Endothelial cell of umbilical vein (primary cell): ENCODE measurements around the gene CATSPERD.

Source experiments
- CTCF ChIP-seq, 2 donors: IDR thresholded peaks; 1 replicate in 1 of 2; 2 replicates in 1 of 2; pipeline ENCODE4 v1.5.1; 2011; ENCODE audit warnings: low read length in 2 of 2, mild to moderate bottlenecking in 2 of 2, moderate library complexity in 2 of 2, control low read depth in 1 of 2, inconsistent platforms in 1 of 2, low read depth in 1 of 2; ENCODE audit not compliant: insufficient read depth in 1 of 2; ENCODE audit errors: extremely low read depth in 1 of 2
- EZH2 ChIP-seq: IDR thresholded peaks from 2 replicates; pipeline ENCODE4 v1.6.1; 2012; ENCODE audit warnings: borderline replicate concordance, low read depth, mild to moderate bottlenecking, moderate library complexity, low read length, inconsistent platforms; ENCODE audit not compliant: severe bottlenecking
- JUN ChIP-seq: IDR thresholded peaks from 2 replicates; pipeline ENCODE4 v1.6.1; 2011; ENCODE audit warnings: borderline replicate concordance, low read depth; ENCODE audit not compliant: insufficient read length, insufficient read depth
- MYC ChIP-seq: IDR thresholded peaks from one replicate; pipeline ENCODE4 v1.6.1; 2011; ENCODE audit warnings: mild to moderate bottlenecking, low read depth, low read length
- POLR2A ChIP-seq: IDR thresholded peaks from 2 replicates; pipeline ENCODE4 v1.6.1; 2012; ENCODE audit warnings: low read depth, mild to moderate bottlenecking, control low read depth, low read length

GRCh38 chr19:5778402-5778801, 58.0 kb downstream of the CATSPERD start:
- TF ChIP-seq MYC (no peak), EZH2 (no peak), POLR2A (no peak), CTCF (IDR thresholded peaks at IDR 0.05; ENCODE audit: extremely low read depth in 1 of 2, insufficient read depth in 1 of 2, low read depth in 1 of 2, low read length in 2 of 2) (no peak), JUN (no peak)
